CD4-positive, alpha-beta T cell (primary cell): Measurements from ENCODE around the gene SLC22A3. TPM values are rescaled to one million over a fixed set of nuclear protein-coding genes. Genes with fewer than 3 reads are reported as not detected.

ENCODE experiments used
- ATAC-seq: fragments of 200-7000 bp; cut with Tn5 transposase; one replicate; pipeline ENCODE4 v1.10.0; 2022; ENCODE audit warnings: mild to moderate bottlenecking; ENCODE audit not compliant: poor library complexity
- CTCF ChIA-PET: fragments of 350-600 bp; sonication (Branson Sonifier 250); formaldehyde crosslinking; loops from one replicate; lab custom pipeline; 2021; ENCODE audit warnings: antibody characterized with exemption, inconsistent platforms; lab: Charles Lee
- POLR2A ChIA-PET: fragments of 350-600 bp; sonication (Branson Sonifier 250); formaldehyde crosslinking; loops from one replicate; lab custom pipeline; 2021; ENCODE audit warnings: antibody characterized with exemption, inconsistent platforms; lab: Charles Lee
- DNase-seq, 14 experiments: peaks; one replicate each; pipeline ENCODE4 v3.0.0-alpha.2; 2013 to 2020; ENCODE audit warnings: mixed read lengths in 2 of 14
- H3K27ac ChIP-seq, 2 donors: one replicate each; pipeline versions ENCODE4 v1.5.1 to v1.7.0; 2013; ENCODE audit warnings: low read length in 2 of 2, low read depth in 1 of 2, mild to moderate bottlenecking in 1 of 2
- H3K27me3 ChIP-seq, 2 experiments: 1 replicate in 1 of 2; 2 replicates in 1 of 2; pipeline versions ENCODE4 v1.6.1 to v1.7.0; 2013; ENCODE audit warnings: low read length in 2 of 2, control low read depth in 1 of 2, mild to moderate bottlenecking in 1 of 2, moderate library complexity in 1 of 2; ENCODE audit not compliant: insufficient read depth in 2 of 2, control insufficient read depth in 1 of 2
- H3K36me3 ChIP-seq: one replicate; pipeline ENCODE4 v1.6.1; 2013; ENCODE audit warnings: low read length, control low read depth; ENCODE audit not compliant: insufficient read depth
- H3K4me1 ChIP-seq: one replicate; pipeline ENCODE4 v1.6.1; 2013; ENCODE audit warnings: low read length, control low read depth; ENCODE audit not compliant: insufficient read depth
- H3K4me3 ChIP-seq: one replicate; pipeline ENCODE4 v1.5.1; 2013; ENCODE audit warnings: mild to moderate bottlenecking, low read length, moderate library complexity
- H3K9me3 ChIP-seq, 2 experiments: 1 replicate in 1 of 2; 2 replicates in 1 of 2; pipeline versions ENCODE4 v1.6.1 to v1.7.0; 2013; ENCODE audit warnings: low read length in 2 of 2, mild to moderate bottlenecking in 2 of 2, control low read depth in 1 of 2, moderate library complexity in 1 of 2; ENCODE audit not compliant: control insufficient read depth in 1 of 2, insufficient read depth in 1 of 2
- H3K27ac Mint-ChIP-seq: one replicate; pipeline ENCODE4 v1.8.0; 2020; ENCODE audit warnings: mixed read lengths
- H3K27me3 Mint-ChIP-seq: one replicate; pipeline ENCODE4 v1.8.0; 2021; ENCODE audit warnings: mixed read lengths
- H3K36me3 Mint-ChIP-seq: one replicate; pipeline ENCODE4 v1.8.0; 2021; ENCODE audit warnings: low read depth, mixed read lengths
- H3K4me1 Mint-ChIP-seq: one replicate; pipeline ENCODE4 v1.8.0; 2021; ENCODE audit warnings: low read depth, mixed read lengths
- H3K4me3 Mint-ChIP-seq: one replicate; pipeline ENCODE4 v1.8.0; 2020; ENCODE audit warnings: mild to moderate bottlenecking, mixed read lengths
- H3K9me3 Mint-ChIP-seq: one replicate; pipeline ENCODE4 v1.8.0; 2020; ENCODE audit warnings: mixed read lengths
- intact Hi-C, 2 experiments: fragments of 100-400 bp; cut with DNase I in 1 of 2; cut with micrococcal nuclease in 1 of 2; formaldehyde crosslinking; loops; one replicate each; pipeline versions ENCODE4 v1.15.1 to v1.9.0; 2023 to 2025; cut with DNase I, micrococcal nuclease
- total RNA-seq, 174 experiments: library from RNA in 2 of 174; stranded (reverse) in 2 of 174; gene quantifications; one replicate each; pipeline ENCODE4 v1.2.3 and lab custom pipeline; 2021 to 2026
- TF ChIP-seq, protein P1 (sequence below): fragments of 200-600 bp; IDR thresholded peaks from one replicate; pipeline ENCODE4 v1.8.0; 2022; ENCODE audit warnings: antibody characterized with exemption, mild to moderate bottlenecking

The SLC22A3 gene
- total RNA-seq, 2 experiments from 2014 or later, result not detected

DNA sequence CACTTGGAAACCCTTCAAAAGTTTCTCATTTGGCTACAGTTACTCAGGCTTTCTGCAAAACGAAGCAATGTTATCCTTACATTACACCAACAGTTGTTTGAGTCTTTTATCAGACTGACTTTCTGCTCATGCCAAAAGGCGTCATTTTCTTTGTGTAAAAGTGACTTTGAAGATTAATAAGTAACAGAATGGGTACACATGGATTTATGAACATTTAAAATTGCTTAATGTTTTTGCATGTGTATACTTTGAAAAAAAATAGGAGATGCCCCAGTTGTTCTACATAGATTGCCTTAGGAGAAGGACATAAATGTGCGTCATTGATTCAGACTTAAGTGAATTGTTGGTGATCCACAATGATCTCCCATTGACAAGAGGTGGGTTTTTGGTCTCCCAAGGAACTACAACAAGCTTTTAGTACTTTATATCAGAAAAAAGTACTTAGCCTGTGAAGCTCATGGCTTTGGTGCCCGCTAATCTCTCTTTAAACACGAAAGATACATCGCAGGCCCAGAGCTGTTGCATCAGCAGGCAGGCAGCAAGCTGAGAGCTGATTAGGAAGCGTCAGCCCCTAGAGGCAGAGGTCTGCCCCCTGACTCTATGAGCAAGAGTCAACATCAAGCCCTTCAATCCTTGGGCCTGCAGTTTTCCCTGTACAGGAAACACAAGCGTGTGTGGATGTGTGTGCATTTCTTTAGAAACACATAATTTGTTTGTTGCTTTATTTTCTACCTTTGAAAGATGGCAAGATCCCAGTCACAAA lies 45.9 kb downstream of the SLC22A3 start:
- Mint-ChIP-seq H3K9me3 (no peaks in the 10 kb centered on the region), H3K4me1 (no peaks in the 10 kb centered on the region), H3K36me3 (no peaks in the 10 kb centered on the region), H3K27me3 (peaks cover 16% of the 10 kb centered on the region), H3K4me3 (no peak overlapping the region), H3K27ac (no peak overlapping the region)
- intact Hi-C loops, result no loop called here
- ATAC-seq, result no peak
- Histone ChIP-seq H3K36me3 (no peaks in the 10 kb centered on the region), H3K27me3 (no peaks in the 10 kb centered on the region), H3K4me3 (no peak overlapping the region), H3K4me1 (no peaks in the 10 kb centered on the region), H3K9me3 (no peaks in the 10 kb centered on the region), H3K27ac (no peak overlapping the region)
- ChIA-PET POLR2A (no interaction called here), CTCF (interaction anchor here (0.8 kb wide), 1 partner anchor 13 kb away, joined by 4 read pairs; no protein-coding TSS in a partner anchor)
- no peak for DNase-seq
- TF ChIP-seq, protein P1, sequence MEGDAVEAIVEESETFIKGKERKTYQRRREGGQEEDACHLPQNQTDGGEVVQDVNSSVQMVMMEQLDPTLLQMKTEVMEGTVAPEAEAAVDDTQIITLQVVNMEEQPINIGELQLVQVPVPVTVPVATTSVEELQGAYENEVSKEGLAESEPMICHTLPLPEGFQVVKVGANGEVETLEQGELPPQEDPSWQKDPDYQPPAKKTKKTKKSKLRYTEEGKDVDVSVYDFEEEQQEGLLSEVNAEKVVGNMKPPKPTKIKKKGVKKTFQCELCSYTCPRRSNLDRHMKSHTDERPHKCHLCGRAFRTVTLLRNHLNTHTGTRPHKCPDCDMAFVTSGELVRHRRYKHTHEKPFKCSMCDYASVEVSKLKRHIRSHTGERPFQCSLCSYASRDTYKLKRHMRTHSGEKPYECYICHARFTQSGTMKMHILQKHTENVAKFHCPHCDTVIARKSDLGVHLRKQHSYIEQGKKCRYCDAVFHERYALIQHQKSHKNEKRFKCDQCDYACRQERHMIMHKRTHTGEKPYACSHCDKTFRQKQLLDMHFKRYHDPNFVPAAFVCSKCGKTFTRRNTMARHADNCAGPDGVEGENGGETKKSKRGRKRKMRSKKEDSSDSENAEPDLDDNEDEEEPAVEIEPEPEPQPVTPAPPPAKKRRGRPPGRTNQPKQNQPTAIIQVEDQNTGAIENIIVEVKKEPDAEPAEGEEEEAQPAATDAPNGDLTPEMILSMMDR, result no peak

DNA sequence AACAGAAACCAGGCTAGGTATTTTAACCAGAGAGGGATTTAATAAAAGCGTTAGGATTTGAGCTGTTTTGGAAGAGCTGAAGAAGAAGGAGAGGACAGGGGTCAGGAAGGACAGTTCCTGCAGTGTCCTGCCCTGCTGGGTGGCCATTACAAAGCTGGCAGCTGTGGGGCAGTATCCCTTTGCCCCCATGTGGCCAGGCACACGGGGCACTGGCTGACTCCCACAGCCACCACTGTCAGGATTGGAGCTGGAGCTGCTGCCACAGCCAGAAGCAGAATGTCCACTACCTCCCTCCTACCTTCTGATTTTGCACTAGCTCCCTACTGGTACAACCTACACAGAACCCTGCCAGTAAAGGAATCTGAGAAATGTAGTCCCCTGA lies 46.5 kb downstream of the SLC22A3 start:
- Mint-ChIP-seq H3K9me3 (no peaks in the 10 kb centered on the region), H3K27me3 (peaks cover 17% of the 10 kb centered on the region), H3K27ac (no peak overlapping the region), H3K4me3 (no peak overlapping the region), H3K4me1 (no peaks in the 10 kb centered on the region), H3K36me3 (no peaks in the 10 kb centered on the region)
- intact Hi-C loops, result no loop called here
- H3K9me3 ChIP-seq, result no peaks in the 10 kb centered on the region
- H3K27ac ChIP-seq, result no peak overlapping the region
- ATAC-seq, result no peak
- CTCF ChIA-PET, result interaction anchor here (0.8 kb wide), 1 partner anchor 13 kb away, joined by 4 read pairs; no protein-coding TSS in a partner anchor
- DNase-seq, result no peak
- H3K4me1 ChIP-seq, result no peaks in the 10 kb centered on the region
- no peak overlapping the region for H3K4me3 ChIP-seq
- POLR2A ChIA-PET, result no interaction called here
- no peaks in the 10 kb centered on the region for H3K36me3 ChIP-seq
- H3K27me3 ChIP-seq, result no peaks in the 10 kb centered on the region
- TF ChIP-seq, protein P1, result no peak

DNA sequence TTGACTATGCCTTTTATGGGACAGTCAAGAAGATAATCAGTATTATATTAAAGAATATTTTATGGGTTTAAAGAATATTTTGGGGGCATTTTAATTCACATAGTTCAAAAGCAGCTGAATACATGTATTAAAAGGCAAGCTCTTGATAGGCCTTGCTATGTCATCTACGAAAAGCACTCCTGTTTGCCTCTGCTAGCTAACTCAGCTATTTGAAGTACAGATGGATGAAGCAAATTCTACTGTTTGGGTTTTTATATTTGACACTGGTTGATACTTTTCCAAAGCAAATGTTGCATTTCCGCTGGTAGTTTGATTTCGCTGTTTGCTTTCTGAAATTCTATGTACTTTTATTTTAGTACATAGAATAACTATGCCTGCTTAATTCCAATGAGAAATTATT lies 47.0 kb downstream of the SLC22A3 start:
- CTCF ChIA-PET, result no interaction called here
- H3K4me3 Mint-ChIP-seq, result no peak overlapping the region
- ATAC-seq (no peak), DNase-seq (no peak)
- no peaks in the 10 kb centered on the region for H3K36me3 Mint-ChIP-seq
- H3K9me3 Mint-ChIP-seq, result no peaks in the 10 kb centered on the region
- H3K4me3 ChIP-seq, result no peak overlapping the region
- H3K27ac Mint-ChIP-seq, result no peak overlapping the region
- H3K4me1 Mint-ChIP-seq, result no peaks in the 10 kb centered on the region
- H3K27me3 Mint-ChIP-seq, result peaks cover 17% of the 10 kb centered on the region
- H3K36me3 ChIP-seq, result no peaks in the 10 kb centered on the region
- H3K27ac ChIP-seq, result no peak overlapping the region
- no peaks in the 10 kb centered on the region for H3K9me3 ChIP-seq
- H3K27me3 ChIP-seq, result no peaks in the 10 kb centered on the region
- POLR2A ChIA-PET, result no interaction called here
- TF ChIP-seq, protein P1, result no peak
- intact Hi-C loops, result no loop called here
- no peaks in the 10 kb centered on the region for H3K4me1 ChIP-seq
